ENCODE results near the gene AFG3L2. TPM values are rescaled to one million over a fixed set of nuclear protein-coding genes. Genes with fewer than 3 reads are reported as not detected.
A peak's percentile ranks its signal among the peaks of the same experiment; 100 is the strongest.

AFG3L2 gene
- total and polyA plus RNA-seq, 2 of the 13 experiments (the other 11 are each of a cell fraction or from before 2014, with no cell fraction given), result 28.6 to 86.9 TPM

DNA sequence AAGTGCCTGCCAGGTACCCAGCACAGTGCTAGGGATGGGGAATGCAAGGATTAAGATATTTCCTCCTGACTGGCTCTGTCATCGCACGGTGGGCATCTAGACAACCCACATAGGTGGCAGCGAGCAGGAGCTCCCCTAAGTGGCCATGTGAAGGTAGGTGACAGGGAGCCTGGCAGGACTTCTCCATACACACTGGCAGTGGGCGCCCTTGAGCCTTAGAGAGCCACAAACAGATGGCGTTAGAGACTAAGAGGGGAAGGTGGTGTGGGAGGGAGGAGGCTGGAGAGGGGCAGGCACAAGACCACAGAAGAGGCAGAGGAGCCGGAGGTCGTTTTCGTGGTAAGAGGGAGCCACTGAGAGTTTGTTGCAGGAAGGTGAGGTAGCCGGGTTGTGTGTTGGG lies 45.9 kb upstream of the AFG3L2 start (continued):
- TF ChIP-seq KAT7 (CRISPR knock-in tag; IDR thresholded peaks at IDR 0.05; ENCODE audit: borderline replicate concordance), result no peak
- TF ChIP-seq, protein P1, sequence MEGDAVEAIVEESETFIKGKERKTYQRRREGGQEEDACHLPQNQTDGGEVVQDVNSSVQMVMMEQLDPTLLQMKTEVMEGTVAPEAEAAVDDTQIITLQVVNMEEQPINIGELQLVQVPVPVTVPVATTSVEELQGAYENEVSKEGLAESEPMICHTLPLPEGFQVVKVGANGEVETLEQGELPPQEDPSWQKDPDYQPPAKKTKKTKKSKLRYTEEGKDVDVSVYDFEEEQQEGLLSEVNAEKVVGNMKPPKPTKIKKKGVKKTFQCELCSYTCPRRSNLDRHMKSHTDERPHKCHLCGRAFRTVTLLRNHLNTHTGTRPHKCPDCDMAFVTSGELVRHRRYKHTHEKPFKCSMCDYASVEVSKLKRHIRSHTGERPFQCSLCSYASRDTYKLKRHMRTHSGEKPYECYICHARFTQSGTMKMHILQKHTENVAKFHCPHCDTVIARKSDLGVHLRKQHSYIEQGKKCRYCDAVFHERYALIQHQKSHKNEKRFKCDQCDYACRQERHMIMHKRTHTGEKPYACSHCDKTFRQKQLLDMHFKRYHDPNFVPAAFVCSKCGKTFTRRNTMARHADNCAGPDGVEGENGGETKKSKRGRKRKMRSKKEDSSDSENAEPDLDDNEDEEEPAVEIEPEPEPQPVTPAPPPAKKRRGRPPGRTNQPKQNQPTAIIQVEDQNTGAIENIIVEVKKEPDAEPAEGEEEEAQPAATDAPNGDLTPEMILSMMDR (CRISPR knock-in tag; IDR thresholded peaks at IDR 0.05), result peak; percentile 46; the same call in 1 of the 2 replicates
- TF ChIP-seq ATF7-NPFF (CRISPR knock-in tag; IDR thresholded peaks at IDR 0.05; ENCODE audit: low read depth), result no peak
- no peak for TF ChIP-seq PHF21A (CRISPR knock-in tag; IDR thresholded peaks at IDR 0.05)
- TF ChIP-seq, protein P2, sequence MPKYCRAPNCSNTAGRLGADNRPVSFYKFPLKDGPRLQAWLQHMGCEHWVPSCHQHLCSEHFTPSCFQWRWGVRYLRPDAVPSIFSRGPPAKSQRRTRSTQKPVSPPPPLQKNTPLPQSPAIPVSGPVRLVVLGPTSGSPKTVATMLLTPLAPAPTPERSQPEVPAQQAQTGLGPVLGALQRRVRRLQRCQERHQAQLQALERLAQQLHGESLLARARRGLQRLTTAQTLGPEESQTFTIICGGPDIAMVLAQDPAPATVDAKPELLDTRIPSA (CRISPR knock-in tag; IDR thresholded peaks at IDR 0.05; ENCODE audit: borderline replicate concordance), result no peak
- TF ChIP-seq, protein P3, sequence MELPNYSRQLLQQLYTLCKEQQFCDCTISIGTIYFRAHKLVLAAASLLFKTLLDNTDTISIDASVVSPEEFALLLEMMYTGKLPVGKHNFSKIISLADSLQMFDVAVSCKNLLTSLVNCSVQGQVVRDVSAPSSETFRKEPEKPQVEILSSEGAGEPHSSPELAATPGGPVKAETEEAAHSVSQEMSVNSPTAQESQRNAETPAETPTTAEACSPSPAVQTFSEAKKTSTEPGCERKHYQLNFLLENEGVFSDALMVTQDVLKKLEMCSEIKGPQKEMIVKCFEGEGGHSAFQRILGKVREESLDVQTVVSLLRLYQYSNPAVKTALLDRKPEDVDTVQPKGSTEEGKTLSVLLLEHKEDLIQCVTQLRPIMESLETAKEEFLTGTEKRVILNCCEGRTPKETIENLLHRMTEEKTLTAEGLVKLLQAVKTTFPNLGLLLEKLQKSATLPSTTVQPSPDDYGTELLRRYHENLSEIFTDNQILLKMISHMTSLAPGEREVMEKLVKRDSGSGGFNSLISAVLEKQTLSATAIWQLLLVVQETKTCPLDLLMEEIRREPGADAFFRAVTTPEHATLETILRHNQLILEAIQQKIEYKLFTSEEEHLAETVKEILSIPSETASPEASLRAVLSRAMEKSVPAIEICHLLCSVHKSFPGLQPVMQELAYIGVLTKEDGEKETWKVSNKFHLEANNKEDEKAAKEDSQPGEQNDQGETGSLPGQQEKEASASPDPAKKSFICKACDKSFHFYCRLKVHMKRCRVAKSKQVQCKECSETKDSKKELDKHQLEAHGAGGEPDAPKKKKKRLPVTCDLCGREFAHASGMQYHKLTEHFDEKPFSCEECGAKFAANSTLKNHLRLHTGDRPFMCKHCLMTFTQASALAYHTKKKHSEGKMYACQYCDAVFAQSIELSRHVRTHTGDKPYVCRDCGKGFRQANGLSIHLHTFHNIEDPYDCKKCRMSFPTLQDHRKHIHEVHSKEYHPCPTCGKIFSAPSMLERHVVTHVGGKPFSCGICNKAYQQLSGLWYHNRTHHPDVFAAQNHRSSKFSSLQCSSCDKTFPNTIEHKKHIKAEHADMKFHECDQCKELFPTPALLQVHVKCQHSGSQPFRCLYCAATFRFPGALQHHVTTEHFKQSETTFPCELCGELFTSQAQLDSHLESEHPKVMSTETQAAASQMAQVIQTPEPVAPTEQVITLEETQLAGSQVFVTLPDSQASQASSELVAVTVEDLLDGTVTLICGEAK (IDR thresholded peaks at IDR 0.05), result no peak
- TF ChIP-seq, protein P3 (CRISPR knock-in tag; IDR thresholded peaks at IDR 0.05), result no peak
- TF ChIP-seq ZSCAN22 (CRISPR knock-in tag; IDR thresholded peaks at IDR 0.05), result peak; percentile 69; the same call in 1 of the 2 replicates
- peak; percentile 38 for TF ChIP-seq STAG1 (CRISPR knock-in tag; IDR thresholded peaks at IDR 0.05)
- TF ChIP-seq ZNF343 (CRISPR knock-in tag; IDR thresholded peaks at IDR 0.05), result no peak
- TF ChIP-seq, protein P4, sequence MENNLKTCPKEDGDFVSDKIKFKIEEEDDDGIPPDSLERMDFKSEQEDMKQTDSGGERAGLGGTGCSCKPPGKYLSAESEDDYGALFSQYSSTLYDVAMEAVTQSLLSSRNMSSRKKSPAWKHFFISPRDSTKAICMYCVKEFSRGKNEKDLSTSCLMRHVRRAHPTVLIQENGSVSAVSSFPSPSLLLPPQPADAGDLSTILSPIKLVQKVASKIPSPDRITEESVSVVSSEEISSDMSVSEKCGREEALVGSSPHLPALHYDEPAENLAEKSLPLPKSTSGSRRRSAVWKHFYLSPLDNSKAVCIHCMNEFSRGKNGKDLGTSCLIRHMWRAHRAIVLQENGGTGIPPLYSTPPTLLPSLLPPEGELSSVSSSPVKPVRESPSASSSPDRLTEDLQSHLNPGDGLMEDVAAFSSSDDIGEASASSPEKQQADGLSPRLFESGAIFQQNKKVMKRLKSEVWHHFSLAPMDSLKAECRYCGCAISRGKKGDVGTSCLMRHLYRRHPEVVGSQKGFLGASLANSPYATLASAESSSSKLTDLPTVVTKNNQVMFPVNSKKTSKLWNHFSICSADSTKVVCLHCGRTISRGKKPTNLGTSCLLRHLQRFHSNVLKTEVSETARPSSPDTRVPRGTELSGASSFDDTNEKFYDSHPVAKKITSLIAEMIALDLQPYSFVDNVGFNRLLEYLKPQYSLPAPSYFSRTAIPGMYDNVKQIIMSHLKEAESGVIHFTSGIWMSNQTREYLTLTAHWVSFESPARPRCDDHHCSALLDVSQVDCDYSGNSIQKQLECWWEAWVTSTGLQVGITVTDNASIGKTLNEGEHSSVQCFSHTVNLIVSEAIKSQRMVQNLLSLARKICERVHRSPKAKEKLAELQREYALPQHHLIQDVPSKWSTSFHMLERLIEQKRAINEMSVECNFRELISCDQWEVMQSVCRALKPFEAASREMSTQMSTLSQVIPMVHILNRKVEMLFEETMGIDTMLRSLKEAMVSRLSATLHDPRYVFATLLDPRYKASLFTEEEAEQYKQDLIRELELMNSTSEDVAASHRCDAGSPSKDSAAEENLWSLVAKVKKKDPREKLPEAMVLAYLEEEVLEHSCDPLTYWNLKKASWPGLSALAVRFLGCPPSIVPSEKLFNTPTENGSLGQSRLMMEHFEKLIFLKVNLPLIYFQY (CRISPR knock-in tag; IDR thresholded peaks at IDR 0.05; ENCODE audit: borderline replicate concordance), result no peak
- no peak for TF ChIP-seq MED13 (CRISPR knock-in tag; IDR thresholded peaks at IDR 0.05)
- no peak for TF ChIP-seq GFI1 (CRISPR knock-in tag; IDR thresholded peaks at IDR 0.05; ENCODE audit: borderline replicate concordance)
- no peak for TF ChIP-seq ZNF619 (CRISPR knock-in tag; IDR thresholded peaks at IDR 0.05)
- TF ChIP-seq SP4 (CRISPR knock-in tag; IDR thresholded peaks at IDR 0.05), result no peak
- no peak for TF ChIP-seq KAT8 (CRISPR knock-in tag; IDR thresholded peaks at IDR 0.05)

Data from HepG2 (cell line).